ENCODE data around the gene DHRSX. TPM values are rescaled to one million over a fixed set of nuclear protein-coding genes. Genes with fewer than 3 reads are reported as not detected.
"Not testable (repeated sequence)": the region's sequence is repeated elsewhere in the genome, so short reads cannot be mapped to it uniquely, and the experiment has no call there.

DHRSX gene
- total and polyA plus RNA-seq, 2 donors from 2014 or later = 26.4 to 30.0 TPM

DNA sequence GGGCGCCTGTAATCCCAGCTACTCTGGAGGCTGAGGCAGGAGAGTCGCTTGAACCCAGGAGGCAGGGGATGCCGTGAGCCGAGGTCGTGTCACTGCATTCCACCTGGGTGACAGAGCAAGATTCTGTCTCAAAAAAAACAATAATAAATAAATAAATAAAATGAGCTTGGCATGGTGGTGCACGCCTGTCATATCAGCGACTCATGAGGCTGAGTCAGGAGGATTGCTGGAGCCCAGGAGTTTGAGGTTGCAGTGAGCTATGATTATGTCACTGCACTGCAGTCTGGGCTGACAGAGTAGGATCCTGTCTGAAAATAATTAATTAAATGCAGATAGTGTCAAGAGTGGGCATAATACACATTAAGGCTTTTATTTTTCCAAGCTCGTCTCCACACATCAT lies 77.5 kb downstream of the DHRSX start:
- Histone ChIP-seq H3K36me3 (ENCODE audit: control insufficient read depth in 2 of 3, insufficient read depth in 3 of 3, low read length in 3 of 3) (peaks cover 0 to 6% (median 0%) of the 10 kb centered on the region in 3 donors), H3K9ac (ENCODE audit: low read length in 3 of 3) (no peak overlapping the region), H3K9me3 (ENCODE audit: control insufficient read depth in 2 of 3, insufficient read depth in 1 of 3, low read length in 3 of 3) (no peaks in the 10 kb centered on the region), H3K27ac (ENCODE audit: low read depth in 2 of 2, low read length in 2 of 2) (no peak overlapping the region), H3K4me3 (ENCODE audit: low read length in 3 of 3) (no peak overlapping the region), H3K4me1 (ENCODE audit: control insufficient read depth in 2 of 3, insufficient read depth in 2 of 3, low read depth in 1 of 3, low read length in 3 of 3) (peaks cover 0 to 3% (median 0%) of the 10 kb centered on the region in 3 donors), H3K27me3 (ENCODE audit: control insufficient read depth, insufficient read depth, low read length) (no peaks in the 10 kb centered on the region)
- FAIRE-seq (no peak), DNase-seq (no peak)
- intact Hi-C loops (cut with DNase I) = no loop called here
- TF ChIP-seq, protein P1, sequence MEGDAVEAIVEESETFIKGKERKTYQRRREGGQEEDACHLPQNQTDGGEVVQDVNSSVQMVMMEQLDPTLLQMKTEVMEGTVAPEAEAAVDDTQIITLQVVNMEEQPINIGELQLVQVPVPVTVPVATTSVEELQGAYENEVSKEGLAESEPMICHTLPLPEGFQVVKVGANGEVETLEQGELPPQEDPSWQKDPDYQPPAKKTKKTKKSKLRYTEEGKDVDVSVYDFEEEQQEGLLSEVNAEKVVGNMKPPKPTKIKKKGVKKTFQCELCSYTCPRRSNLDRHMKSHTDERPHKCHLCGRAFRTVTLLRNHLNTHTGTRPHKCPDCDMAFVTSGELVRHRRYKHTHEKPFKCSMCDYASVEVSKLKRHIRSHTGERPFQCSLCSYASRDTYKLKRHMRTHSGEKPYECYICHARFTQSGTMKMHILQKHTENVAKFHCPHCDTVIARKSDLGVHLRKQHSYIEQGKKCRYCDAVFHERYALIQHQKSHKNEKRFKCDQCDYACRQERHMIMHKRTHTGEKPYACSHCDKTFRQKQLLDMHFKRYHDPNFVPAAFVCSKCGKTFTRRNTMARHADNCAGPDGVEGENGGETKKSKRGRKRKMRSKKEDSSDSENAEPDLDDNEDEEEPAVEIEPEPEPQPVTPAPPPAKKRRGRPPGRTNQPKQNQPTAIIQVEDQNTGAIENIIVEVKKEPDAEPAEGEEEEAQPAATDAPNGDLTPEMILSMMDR (IDR thresholded peaks at IDR 0.05; ENCODE audit: borderline replicate concordance, extremely low read depth, insufficient read depth) = no peak

DNA sequence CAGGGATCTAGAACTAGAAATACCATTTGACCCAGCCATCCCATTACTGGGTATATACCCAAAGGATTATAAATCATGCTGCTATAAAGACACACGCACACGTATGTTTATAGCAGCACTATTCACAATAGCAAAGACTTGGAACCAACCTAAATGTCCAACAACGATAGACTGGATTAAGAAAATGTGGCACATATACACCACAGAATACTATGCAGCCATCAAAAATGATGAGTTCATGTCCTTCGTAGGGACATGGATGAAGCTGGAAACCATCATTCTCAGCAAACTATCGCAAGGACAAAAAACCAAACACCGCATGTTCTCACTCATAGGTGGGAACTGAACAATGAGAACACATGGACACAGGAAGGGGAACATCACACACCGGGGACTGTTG lies 81.4 kb downstream of the DHRSX start:
- intact Hi-C loops (cut with DNase I); H3K36me3 ChIP-seq (ENCODE audit: control insufficient read depth in 2 of 3, insufficient read depth in 3 of 3, low read length in 3 of 3); H3K27me3 ChIP-seq (ENCODE audit: control insufficient read depth, insufficient read depth, low read length); H3K9ac ChIP-seq (ENCODE audit: low read length in 3 of 3); DNase-seq; FAIRE-seq; H3K9me3 ChIP-seq (ENCODE audit: control insufficient read depth in 2 of 3, insufficient read depth in 1 of 3, low read length in 3 of 3); H3K4me1 ChIP-seq (ENCODE audit: control insufficient read depth in 2 of 3, insufficient read depth in 2 of 3, low read depth in 1 of 3, low read length in 3 of 3); H3K4me3 ChIP-seq (ENCODE audit: low read length in 3 of 3); H3K27ac ChIP-seq (ENCODE audit: low read depth in 2 of 2, low read length in 2 of 2): not testable (repeated sequence)

DNA sequence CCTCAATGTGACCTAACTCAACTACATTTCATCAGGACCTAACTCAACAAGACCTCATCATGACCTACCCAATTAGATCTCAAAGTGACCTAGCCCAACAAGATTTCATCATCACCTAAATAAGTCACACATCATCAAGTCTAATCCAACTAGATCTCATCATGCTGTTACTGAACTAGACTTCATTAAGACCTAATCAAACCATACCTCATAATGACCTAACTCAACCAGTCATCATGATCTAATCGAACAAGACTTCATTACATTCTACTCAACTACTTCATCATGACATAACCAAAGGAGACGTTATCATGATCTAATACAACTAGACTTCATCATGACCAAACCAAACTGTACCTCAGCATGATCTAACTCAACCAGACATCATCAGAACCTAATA lies 82.8 kb downstream of the DHRSX start:
- H3K9me3 ChIP-seq (ENCODE audit: control insufficient read depth in 2 of 3, insufficient read depth in 1 of 3, low read length in 3 of 3) = peaks cover 0 to 3% (median 2%) of the 10 kb centered on the region in 3 donors
- H3K9ac ChIP-seq (ENCODE audit: low read length in 3 of 3) = no peak overlapping the region
- no peaks in the 10 kb centered on the region for H3K27me3 ChIP-seq (ENCODE audit: control insufficient read depth, insufficient read depth, low read length)
- H3K4me1 ChIP-seq (ENCODE audit: control insufficient read depth in 2 of 3, insufficient read depth in 2 of 3, low read depth in 1 of 3, low read length in 3 of 3) = no peaks in the 10 kb centered on the region
- FAIRE-seq = no peak
- no peak overlapping the region for H3K4me3 ChIP-seq (ENCODE audit: low read length in 3 of 3)
- H3K27ac ChIP-seq (ENCODE audit: low read depth in 2 of 2, low read length in 2 of 2) = no peak overlapping the region
- H3K36me3 ChIP-seq (ENCODE audit: control insufficient read depth in 2 of 3, insufficient read depth in 3 of 3, low read length in 3 of 3) = no peaks in the 10 kb centered on the region
- TF ChIP-seq, protein P1 (IDR thresholded peaks at IDR 0.05; ENCODE audit: borderline replicate concordance, extremely low read depth, insufficient read depth) = no peak
- intact Hi-C loops (cut with DNase I) = no loop called here
- DNase-seq = no peak

DNA sequence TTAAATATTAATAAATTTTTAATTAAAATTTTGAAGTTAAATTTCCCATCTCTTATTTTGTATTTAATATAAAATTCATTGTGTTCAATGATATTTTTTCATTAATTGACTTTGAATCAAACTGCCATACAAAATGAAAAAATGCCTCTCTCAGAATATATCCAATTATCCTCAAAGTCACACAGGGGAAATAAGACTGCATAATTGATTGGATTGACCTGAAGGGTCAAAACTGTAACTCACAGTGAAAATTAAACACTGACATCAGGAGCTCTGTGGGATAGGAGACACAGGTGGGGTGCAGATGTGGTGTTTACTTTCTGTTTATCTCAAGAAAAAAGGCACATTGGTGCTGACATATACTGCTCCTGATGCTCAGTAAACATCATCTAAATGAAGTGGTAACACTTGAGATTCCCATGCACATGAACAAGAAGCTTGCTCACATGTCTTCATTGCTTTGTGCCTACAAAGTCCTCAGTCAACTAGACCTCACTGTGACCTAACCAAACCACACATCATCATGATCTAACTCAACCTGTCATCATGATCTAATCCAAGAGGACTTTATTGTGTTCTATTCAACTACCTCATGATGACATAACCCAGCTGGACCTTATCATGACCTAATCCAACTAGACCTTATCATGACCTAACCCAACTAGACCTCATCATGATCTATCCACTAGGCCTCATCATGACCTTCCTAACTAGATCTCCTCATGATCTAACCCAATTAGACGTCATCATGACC lies 83.7 kb downstream of the DHRSX start:
- FAIRE-seq (peak; percentile 55), DNase-seq (no peak)
- H3K27me3 ChIP-seq (ENCODE audit: control insufficient read depth, insufficient read depth, low read length) = no peaks in the 10 kb centered on the region
- peaks cover 0 to 3% (median 2%) of the 10 kb centered on the region in 3 donors for H3K9me3 ChIP-seq (ENCODE audit: control insufficient read depth in 2 of 3, insufficient read depth in 1 of 3, low read length in 3 of 3)
- H3K27ac ChIP-seq (ENCODE audit: low read depth in 2 of 2, low read length in 2 of 2) = no peak overlapping the region
- TF ChIP-seq, protein P1 (IDR thresholded peaks at IDR 0.05; ENCODE audit: borderline replicate concordance, extremely low read depth, insufficient read depth) = no peak
- H3K9ac ChIP-seq (ENCODE audit: low read length in 3 of 3) = no peak overlapping the region
- no peaks in the 10 kb centered on the region for H3K36me3 ChIP-seq (ENCODE audit: control insufficient read depth in 2 of 3, insufficient read depth in 3 of 3, low read length in 3 of 3)
- H3K4me1 ChIP-seq (ENCODE audit: control insufficient read depth in 2 of 3, insufficient read depth in 2 of 3, low read depth in 1 of 3, low read length in 3 of 3) = no peaks in the 10 kb centered on the region
- intact Hi-C loops (cut with DNase I) = no loop called here
- no peak overlapping the region for H3K4me3 ChIP-seq (ENCODE audit: low read length in 3 of 3)
